Measurements from ENCODE around the gene LCLAT1. TPM values are rescaled to one million over a fixed set of nuclear protein-coding genes. Genes with fewer than 3 reads are reported as not detected.

LCLAT1 gene
- total and polyA plus RNA-seq, 4 experiments from 2014 or later: 6.1 to 24.9 (median 12.8) TPM

DNA sequence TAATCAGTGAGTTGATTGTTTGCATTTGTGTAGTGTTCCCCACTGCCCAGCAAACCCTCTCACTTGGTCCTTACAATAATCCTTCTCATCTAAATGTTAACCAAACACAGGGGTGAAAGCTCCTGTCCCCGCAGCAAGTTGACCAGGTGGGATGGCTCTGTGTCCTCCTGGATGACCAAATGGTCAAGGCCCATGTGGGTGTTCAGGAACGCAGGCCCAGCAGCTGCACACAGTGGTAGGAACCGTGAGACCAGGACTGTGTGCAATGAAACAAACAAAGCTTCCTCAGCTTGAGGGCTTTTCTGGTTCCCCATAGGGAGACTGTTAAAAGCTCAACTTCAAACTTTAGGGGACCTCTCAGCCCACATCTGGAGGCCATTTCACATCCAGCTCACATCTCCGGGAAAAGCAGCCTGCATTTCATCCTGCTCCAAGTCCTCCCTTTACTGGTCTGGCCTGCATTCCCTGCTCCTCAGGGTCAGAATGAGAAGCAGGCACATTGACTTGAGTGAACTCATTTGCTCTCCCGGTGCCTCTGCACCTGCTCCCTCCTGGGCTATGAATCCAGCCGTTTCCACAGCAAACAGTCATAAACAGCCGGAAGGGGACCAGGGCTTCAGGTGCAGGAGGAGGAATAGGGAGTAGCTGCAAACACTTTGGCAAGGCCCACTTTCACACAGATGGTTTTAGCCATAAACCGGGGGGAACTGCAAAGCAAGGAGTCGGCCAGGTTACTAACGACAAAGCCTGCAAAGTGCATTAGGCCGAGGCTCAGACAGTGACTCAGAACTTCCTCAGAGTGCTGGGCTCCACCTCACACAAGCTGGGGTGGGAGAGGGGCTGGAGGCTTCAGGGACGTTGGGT, 215.5 kb downstream of the LCLAT1 start:
- no peak overlapping the region for H3K27ac Mint-ChIP-seq
- Histone ChIP-seq H3K9me3 (ENCODE audit: control insufficient read depth in 1 of 2, low read length in 2 of 2) (no peaks in the 10 kb centered on the region), H3K27ac (ENCODE audit: low read depth, low read length) (no peak overlapping the region), H3K36me3 (ENCODE audit: insufficient read depth, low read length) (no peaks in the 10 kb centered on the region), H3K27me3 (ENCODE audit: insufficient read depth, low read length) (no peaks in the 10 kb centered on the region), H3K4me3 (ENCODE audit: low read length in 2 of 2) (no peak overlapping the region), H3K4me1 (ENCODE audit: insufficient read depth, low read length) (no peaks in the 10 kb centered on the region)
- no peak for DNase-seq
- peaks cover 0 to 2% (median 0%) of the 10 kb centered on the region in 8 donors for H3K9me3 Mint-ChIP-seq
- CTCF ChIA-PET (ENCODE audit: partially characterized antibody): interaction anchor here (2.1 to 2.2 kb wide), 2 partner anchors 11 to 49 kb away, joined by 6 to 7 read pairs; no protein-coding TSS in a partner anchor
- peaks cover 0 to 4% of the 10 kb centered on the region in 2 donors for H3K27me3 Mint-ChIP-seq
- H3K4me1 Mint-ChIP-seq: no peaks in the 10 kb centered on the region
- H3K36me3 Mint-ChIP-seq: no peaks in the 10 kb centered on the region
- POLR2A ChIA-PET (ENCODE audit: partially characterized antibody): no interaction called here
- H3K4me3 Mint-ChIP-seq: no peak overlapping the region
- intact Hi-C loops (cut with micrococcal nuclease): no loop called here

DNA sequence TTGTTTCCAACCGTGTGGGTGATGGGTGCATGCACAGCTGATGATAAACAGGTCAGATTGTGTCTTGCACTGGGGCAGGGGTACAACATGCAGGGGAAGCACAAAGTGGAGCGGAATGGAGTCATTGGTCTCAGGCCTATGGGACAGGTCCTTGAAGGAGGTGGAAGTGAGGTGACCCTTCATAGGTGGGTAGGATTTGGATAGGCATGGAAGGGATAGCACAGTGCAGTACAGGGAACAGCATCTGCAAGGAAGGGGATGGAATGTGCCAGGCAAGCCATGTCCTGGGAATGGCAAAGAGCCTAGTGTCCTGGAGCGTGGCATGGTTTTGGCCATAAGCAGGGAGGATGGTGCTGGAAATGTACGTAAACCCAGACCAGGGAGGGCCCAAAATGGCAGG, 216.3 kb downstream of the LCLAT1 start:
- Histone ChIP-seq H3K36me3 (ENCODE audit: insufficient read depth, low read length) (no peaks in the 10 kb centered on the region), H3K27me3 (ENCODE audit: insufficient read depth, low read length) (no peaks in the 10 kb centered on the region), H3K27ac (ENCODE audit: low read depth, low read length) (no peak overlapping the region), H3K9me3 (ENCODE audit: control insufficient read depth in 1 of 2, low read length in 2 of 2) (no peaks in the 10 kb centered on the region), H3K4me1 (ENCODE audit: insufficient read depth, low read length) (no peaks in the 10 kb centered on the region), H3K4me3 (ENCODE audit: low read length in 2 of 2) (no peak overlapping the region)
- H3K27ac Mint-ChIP-seq: no peak overlapping the region
- no peak overlapping the region for H3K4me3 Mint-ChIP-seq
- DNase-seq: no peak
- ChIA-PET CTCF (ENCODE audit: partially characterized antibody) (no interaction called here), POLR2A (ENCODE audit: partially characterized antibody) (no interaction called here)
- H3K36me3 Mint-ChIP-seq: no peaks in the 10 kb centered on the region
- peaks cover 0 to 4% of the 10 kb centered on the region in 2 donors for H3K27me3 Mint-ChIP-seq
- H3K4me1 Mint-ChIP-seq: no peaks in the 10 kb centered on the region
- intact Hi-C loops (cut with micrococcal nuclease): no loop called here
- peaks cover 0 to 4% (median under 1%) of the 10 kb centered on the region in 8 donors for H3K9me3 Mint-ChIP-seq

DNA sequence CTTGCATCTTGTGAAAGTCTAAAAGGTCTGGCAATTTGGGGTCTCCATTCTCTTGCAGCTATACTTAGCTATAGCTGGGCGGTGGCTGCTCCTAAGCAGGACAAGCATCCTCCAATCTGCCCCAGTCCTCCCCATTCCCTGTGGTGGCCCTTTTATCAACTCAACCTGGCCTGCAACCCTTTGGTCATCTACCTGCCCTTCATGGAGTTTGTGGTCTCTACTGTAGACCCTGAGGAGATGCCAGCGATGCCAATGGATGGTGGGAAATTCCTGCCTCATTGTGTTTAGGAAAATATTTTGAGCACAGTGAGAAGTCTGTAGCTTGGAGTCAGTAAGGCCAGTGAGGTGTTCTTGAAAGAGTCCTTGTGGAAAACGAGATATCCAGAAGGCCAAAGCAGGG, 216.8 kb downstream of the LCLAT1 start:
- Histone ChIP-seq H3K27ac (ENCODE audit: low read depth, low read length) (no peak overlapping the region), H3K36me3 (ENCODE audit: insufficient read depth, low read length) (no peaks in the 10 kb centered on the region), H3K4me3 (ENCODE audit: low read length in 2 of 2) (no peak overlapping the region), H3K9me3 (ENCODE audit: control insufficient read depth in 1 of 2, low read length in 2 of 2) (no peaks in the 10 kb centered on the region), H3K27me3 (ENCODE audit: insufficient read depth, low read length) (no peaks in the 10 kb centered on the region), H3K4me1 (ENCODE audit: insufficient read depth, low read length) (no peaks in the 10 kb centered on the region)
- ChIA-PET POLR2A (ENCODE audit: partially characterized antibody) (no interaction called here), CTCF (ENCODE audit: partially characterized antibody) (interaction anchor here (1.2 kb wide), 1 partner anchor 48 kb away, joined by 3 read pairs; no protein-coding TSS in a partner anchor)
- Mint-ChIP-seq H3K36me3 (no peaks in the 10 kb centered on the region), H3K27me3 (peaks cover 0 to 3% of the 10 kb centered on the region in 2 donors), H3K4me3 (no peak overlapping the region), H3K4me1 (no peaks in the 10 kb centered on the region), H3K9me3 (peaks cover 0 to 8% (median 4%) of the 10 kb centered on the region in 8 donors), H3K27ac (no peak overlapping the region)
- DNase-seq: no peak
- intact Hi-C loops (cut with micrococcal nuclease): no loop called here

DNA sequence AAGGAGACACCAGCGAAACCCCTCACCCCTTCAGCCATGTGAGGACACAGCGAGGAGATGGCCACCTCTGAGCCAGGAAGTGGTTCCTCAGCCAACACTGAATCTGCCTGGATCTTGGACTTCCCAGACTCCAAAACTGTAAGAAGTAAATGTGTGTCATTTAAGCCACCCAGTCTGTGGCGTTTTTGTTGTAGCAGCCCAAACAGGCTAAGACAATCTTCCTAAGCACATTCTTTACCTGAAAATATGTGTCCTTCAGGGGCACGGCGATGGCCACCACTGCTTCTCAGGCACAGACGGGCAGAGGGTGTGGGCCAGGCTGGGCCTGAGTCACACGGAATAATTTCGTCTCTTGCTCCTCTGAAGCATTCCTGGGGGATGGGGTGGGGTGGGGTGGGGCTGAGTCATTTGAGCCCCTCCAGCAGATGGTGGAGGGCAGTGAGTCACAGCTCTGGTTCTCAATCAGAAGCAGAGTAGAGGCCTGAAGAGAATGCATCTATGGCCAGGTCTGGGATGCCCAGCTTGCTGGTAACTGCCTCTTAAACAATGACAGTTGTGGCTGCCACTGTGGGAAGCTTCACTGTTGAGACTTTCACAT, 217.8 kb downstream of the LCLAT1 start:
- no peak overlapping the region for H3K27ac ChIP-seq (ENCODE audit: low read depth, low read length)
- peaks cover 1 to 2% of the 10 kb centered on the region in 2 donors for H3K36me3 Mint-ChIP-seq
- no peak overlapping the region for H3K27ac Mint-ChIP-seq
- H3K36me3 ChIP-seq (ENCODE audit: insufficient read depth, low read length): no peaks in the 10 kb centered on the region
- no peaks in the 10 kb centered on the region for H3K9me3 ChIP-seq (ENCODE audit: control insufficient read depth in 1 of 2, low read length in 2 of 2)
- no peaks in the 10 kb centered on the region for H3K27me3 ChIP-seq (ENCODE audit: insufficient read depth, low read length)
- ChIA-PET CTCF (ENCODE audit: partially characterized antibody) (interaction anchor here (1.1 to 1.2 kb wide), 2 partner anchors 9 to 47 kb away, joined by 3 read pairs; no protein-coding TSS in a partner anchor), POLR2A (ENCODE audit: partially characterized antibody) (no interaction called here)
- no peak for DNase-seq
- intact Hi-C loops (cut with micrococcal nuclease): no loop called here
- H3K4me3 ChIP-seq (ENCODE audit: low read length in 2 of 2): no peak overlapping the region
- H3K4me1 ChIP-seq (ENCODE audit: insufficient read depth, low read length): no peaks in the 10 kb centered on the region
- H3K4me3 Mint-ChIP-seq: no peak overlapping the region
- H3K27me3 Mint-ChIP-seq: no peaks in the 10 kb centered on the region
- no peaks in the 10 kb centered on the region for H3K4me1 Mint-ChIP-seq
- peaks cover 0 to 18% (median 12%) of the 10 kb centered on the region in 8 donors for H3K9me3 Mint-ChIP-seq

DNA sequence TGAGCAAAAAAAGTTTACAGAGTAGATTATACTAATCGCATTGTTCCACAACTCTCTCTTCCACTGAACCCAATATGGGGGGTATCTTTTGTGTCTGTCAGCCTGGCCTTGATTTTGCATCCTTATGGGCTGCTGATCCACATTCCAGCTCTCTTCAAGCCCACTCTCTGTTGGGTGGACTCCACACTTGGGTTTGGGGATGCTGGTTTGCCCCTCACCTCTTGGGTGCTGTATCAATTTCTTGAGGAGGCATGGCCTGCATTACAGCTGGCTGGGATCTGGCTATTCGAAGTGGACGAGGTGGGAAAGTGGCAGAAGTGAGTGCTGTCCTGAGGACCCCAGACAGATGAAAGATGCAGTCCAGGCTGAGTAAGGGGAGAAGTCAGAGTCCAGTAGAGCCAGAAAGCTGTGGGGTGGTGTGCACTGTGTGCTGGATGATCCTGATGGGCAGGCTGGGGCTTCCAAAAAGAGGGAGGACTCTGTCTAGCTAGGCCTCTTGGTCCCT, 218.8 kb downstream of the LCLAT1 start:
- Mint-ChIP-seq H3K4me1 (no peaks in the 10 kb centered on the region), H3K27ac (peak overlapping the region in 1 of 7 donors; percentile 31), H3K36me3 (peaks cover 2 to 11% of the 10 kb centered on the region in 2 donors), H3K27me3 (no peaks in the 10 kb centered on the region), H3K4me3 (no peak overlapping the region), H3K9me3 (peaks cover 0 to 24% (median 21%) of the 10 kb centered on the region in 8 donors)
- no peak overlapping the region for H3K4me3 ChIP-seq (ENCODE audit: low read length in 2 of 2)
- CTCF ChIA-PET (ENCODE audit: partially characterized antibody): interaction anchor here (0.9 to 2.2 kb wide), 3 partner anchors 10 to 458 kb away, joined by 3 to 8 read pairs (median 4); no protein-coding TSS in a partner anchor
- H3K27ac ChIP-seq (ENCODE audit: low read depth, low read length): no peak overlapping the region
- no peaks in the 10 kb centered on the region for H3K36me3 ChIP-seq (ENCODE audit: insufficient read depth, low read length)
- H3K27me3 ChIP-seq (ENCODE audit: insufficient read depth, low read length): no peaks in the 10 kb centered on the region
- H3K4me1 ChIP-seq (ENCODE audit: insufficient read depth, low read length): no peaks in the 10 kb centered on the region
- H3K9me3 ChIP-seq (ENCODE audit: control insufficient read depth in 1 of 2, low read length in 2 of 2): no peaks in the 10 kb centered on the region
- no peak for DNase-seq
- intact Hi-C loops (cut with micrococcal nuclease): no loop called here
- POLR2A ChIA-PET (ENCODE audit: partially characterized antibody): interaction anchor here (1.2 kb wide), 1 partner anchor 10 kb away, joined by 5 read pairs; no protein-coding TSS in a partner anchor

DNA sequence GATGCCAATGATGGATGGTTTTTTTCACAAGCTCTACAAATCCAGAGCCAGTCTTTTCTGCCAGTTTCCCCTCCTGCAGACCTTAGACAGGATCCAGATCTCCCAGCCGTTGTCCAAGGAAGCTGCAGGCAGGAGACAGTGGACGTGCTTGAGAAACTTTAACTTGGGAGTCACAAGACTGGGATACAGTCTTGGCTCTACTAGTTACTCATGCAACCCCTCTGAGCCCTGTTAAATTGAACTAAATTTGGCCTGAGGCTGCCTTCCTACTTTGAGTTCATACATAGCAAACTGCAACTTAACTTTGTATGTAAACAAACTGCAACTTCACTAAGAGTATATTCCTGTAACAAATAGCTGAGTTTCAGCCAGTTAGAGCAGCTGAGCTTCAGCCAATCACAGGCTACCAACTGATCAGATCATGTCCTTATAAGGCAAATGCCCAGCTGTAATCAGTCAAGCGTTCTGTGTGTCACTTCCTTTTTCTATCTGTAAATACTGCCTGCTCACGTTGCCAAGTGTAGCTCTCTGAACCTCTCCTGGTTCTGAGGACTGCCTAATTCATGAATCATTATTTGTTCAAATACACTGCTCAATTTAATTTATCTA, 219.3 kb downstream of the LCLAT1 start:
- H3K36me3 ChIP-seq (ENCODE audit: insufficient read depth, low read length): no peaks in the 10 kb centered on the region
- no peaks in the 10 kb centered on the region for H3K9me3 ChIP-seq (ENCODE audit: control insufficient read depth in 1 of 2, low read length in 2 of 2)
- H3K36me3 Mint-ChIP-seq: peaks cover 2 to 11% of the 10 kb centered on the region in 2 donors
- POLR2A ChIA-PET (ENCODE audit: partially characterized antibody): interaction anchor here (1.2 kb wide), 1 partner anchor 11 kb away, joined by 5 read pairs; no protein-coding TSS in a partner anchor
- H3K4me1 Mint-ChIP-seq: no peaks in the 10 kb centered on the region
- intact Hi-C loops (cut with micrococcal nuclease): no loop called here
- H3K27ac Mint-ChIP-seq: peak overlapping the region in 1 of 7 donors; percentile 31
- H3K4me1 ChIP-seq (ENCODE audit: insufficient read depth, low read length): no peaks in the 10 kb centered on the region
- no peak overlapping the region for H3K4me3 ChIP-seq (ENCODE audit: low read length in 2 of 2)
- CTCF ChIA-PET (ENCODE audit: partially characterized antibody): interaction anchor here (0.9 to 2.2 kb wide), 3 partner anchors 10 to 459 kb away, joined by 3 to 8 read pairs (median 4); no protein-coding TSS in a partner anchor
- peaks cover 0 to 27% (median 21%) of the 10 kb centered on the region in 8 donors for H3K9me3 Mint-ChIP-seq
- no peak overlapping the region for H3K4me3 Mint-ChIP-seq
- no peak overlapping the region for H3K27ac ChIP-seq (ENCODE audit: low read depth, low read length)
- no peaks in the 10 kb centered on the region for H3K27me3 Mint-ChIP-seq
- no peak for DNase-seq
- H3K27me3 ChIP-seq (ENCODE audit: insufficient read depth, low read length): no peaks in the 10 kb centered on the region

DNA sequence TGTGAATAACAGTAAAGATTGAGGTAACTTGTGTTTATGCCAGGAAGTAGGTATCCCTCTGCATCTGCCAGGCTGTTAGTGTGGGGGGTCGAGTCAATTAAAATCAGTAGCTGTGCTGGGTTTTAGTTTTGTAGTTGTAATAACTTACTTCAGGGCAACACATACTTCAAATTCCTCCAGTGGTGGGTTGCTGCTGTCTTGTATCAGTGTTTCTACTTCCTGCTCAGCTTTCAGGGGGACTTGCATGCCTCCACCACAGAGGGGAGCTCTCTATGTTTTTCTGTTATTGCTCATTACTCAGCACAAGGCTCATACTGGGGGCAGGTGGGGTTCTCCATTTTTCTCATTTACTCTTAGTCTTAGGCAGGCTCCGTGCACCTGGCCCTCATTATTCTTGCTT, 223.4 kb downstream of the LCLAT1 start:
- H3K27ac ChIP-seq (ENCODE audit: low read depth, low read length): no peak overlapping the region
- CTCF ChIA-PET (ENCODE audit: partially characterized antibody): no interaction called here
- Mint-ChIP-seq H3K4me1 (no peaks in the 10 kb centered on the region), H3K4me3 (no peak overlapping the region), H3K9me3 (peaks cover 0 to 27% (median 21%) of the 10 kb centered on the region in 8 donors), H3K27ac (no peak overlapping the region), H3K27me3 (peaks cover 7 to 10% of the 10 kb centered on the region in 2 donors), H3K36me3 (peaks cover 2 to 11% of the 10 kb centered on the region in 2 donors)
- no peak overlapping the region for H3K4me3 ChIP-seq (ENCODE audit: low read length in 2 of 2)
- no peaks in the 10 kb centered on the region for H3K36me3 ChIP-seq (ENCODE audit: insufficient read depth, low read length)
- POLR2A ChIA-PET (ENCODE audit: partially characterized antibody): no interaction called here
- intact Hi-C loops (cut with micrococcal nuclease): no loop called here
- DNase-seq: no peak
- H3K27me3 ChIP-seq (ENCODE audit: insufficient read depth, low read length): no peaks in the 10 kb centered on the region
- H3K9me3 ChIP-seq (ENCODE audit: control insufficient read depth in 1 of 2, low read length in 2 of 2): no peaks in the 10 kb centered on the region
- H3K4me1 ChIP-seq (ENCODE audit: insufficient read depth, low read length): no peaks in the 10 kb centered on the region

Measured in CD4-positive, alpha-beta memory T cell (primary cell).